GM12864 (cell line): Measurements from ENCODE around the gene SMIM24.

Experiments
- DNase-seq: peaks from one replicate; pipeline ENCODE4 v3.0.0-alpha.2; 2011; ENCODE audit warnings: low read depth
- H3K4me3 ChIP-seq: 2 replicates; pipeline ENCODE4 v1.5.1; 2011; ENCODE audit warnings: mild to moderate bottlenecking, low read depth, low read length, control low read depth
- TF ChIP-seq, protein P1 (sequence below): IDR thresholded peaks from 2 replicates; pipeline ENCODE4 v1.5.1; 2011; ENCODE audit warnings: low read depth, mild to moderate bottlenecking, moderate library complexity, low read length, control low read depth, inconsistent platforms; ENCODE audit errors: missing control alignments

Gene SMIM24

DNA sequence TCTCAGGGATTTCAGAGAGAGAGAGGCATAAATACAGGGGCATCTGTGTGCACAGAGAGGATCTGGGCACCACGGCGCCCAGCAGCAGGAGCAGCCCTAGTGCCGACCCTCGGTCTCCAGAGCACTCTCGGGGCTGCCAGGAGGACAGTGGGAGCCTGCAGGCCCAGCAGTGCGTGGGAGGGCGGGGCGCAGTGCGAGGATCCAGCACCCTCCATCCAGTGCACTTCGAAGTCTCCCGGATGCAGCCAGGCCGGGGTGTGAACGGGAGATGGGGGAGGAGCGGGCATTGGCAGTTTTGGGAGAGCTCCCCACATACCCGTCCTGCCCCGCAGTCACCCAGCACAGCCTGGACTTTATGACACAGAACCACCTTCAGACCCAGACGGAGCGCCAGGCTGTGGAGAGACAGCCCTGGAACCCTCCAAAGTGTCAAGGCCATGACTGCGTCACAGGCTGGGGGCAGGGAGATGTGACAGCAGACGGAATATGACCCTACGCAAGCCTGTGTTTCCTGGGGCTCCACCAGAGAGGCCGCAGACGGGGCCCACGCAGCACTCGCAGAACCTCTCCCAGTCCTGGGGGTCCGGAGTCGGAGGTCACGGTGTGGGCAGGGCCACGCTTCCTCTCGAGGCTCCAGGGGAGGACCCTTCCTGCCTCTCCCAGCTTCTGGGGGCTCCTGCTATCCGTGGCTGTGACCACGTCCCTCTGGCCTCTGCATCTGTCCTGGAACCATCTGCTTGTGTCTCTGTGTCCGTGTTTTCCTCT is 43.9 kb upstream of the SMIM24 start:
- no peak overlapping the region for H3K4me3 ChIP-seq
- no peak for DNase-seq
- TF ChIP-seq, protein P1, sequence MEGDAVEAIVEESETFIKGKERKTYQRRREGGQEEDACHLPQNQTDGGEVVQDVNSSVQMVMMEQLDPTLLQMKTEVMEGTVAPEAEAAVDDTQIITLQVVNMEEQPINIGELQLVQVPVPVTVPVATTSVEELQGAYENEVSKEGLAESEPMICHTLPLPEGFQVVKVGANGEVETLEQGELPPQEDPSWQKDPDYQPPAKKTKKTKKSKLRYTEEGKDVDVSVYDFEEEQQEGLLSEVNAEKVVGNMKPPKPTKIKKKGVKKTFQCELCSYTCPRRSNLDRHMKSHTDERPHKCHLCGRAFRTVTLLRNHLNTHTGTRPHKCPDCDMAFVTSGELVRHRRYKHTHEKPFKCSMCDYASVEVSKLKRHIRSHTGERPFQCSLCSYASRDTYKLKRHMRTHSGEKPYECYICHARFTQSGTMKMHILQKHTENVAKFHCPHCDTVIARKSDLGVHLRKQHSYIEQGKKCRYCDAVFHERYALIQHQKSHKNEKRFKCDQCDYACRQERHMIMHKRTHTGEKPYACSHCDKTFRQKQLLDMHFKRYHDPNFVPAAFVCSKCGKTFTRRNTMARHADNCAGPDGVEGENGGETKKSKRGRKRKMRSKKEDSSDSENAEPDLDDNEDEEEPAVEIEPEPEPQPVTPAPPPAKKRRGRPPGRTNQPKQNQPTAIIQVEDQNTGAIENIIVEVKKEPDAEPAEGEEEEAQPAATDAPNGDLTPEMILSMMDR, result no peak

DNA sequence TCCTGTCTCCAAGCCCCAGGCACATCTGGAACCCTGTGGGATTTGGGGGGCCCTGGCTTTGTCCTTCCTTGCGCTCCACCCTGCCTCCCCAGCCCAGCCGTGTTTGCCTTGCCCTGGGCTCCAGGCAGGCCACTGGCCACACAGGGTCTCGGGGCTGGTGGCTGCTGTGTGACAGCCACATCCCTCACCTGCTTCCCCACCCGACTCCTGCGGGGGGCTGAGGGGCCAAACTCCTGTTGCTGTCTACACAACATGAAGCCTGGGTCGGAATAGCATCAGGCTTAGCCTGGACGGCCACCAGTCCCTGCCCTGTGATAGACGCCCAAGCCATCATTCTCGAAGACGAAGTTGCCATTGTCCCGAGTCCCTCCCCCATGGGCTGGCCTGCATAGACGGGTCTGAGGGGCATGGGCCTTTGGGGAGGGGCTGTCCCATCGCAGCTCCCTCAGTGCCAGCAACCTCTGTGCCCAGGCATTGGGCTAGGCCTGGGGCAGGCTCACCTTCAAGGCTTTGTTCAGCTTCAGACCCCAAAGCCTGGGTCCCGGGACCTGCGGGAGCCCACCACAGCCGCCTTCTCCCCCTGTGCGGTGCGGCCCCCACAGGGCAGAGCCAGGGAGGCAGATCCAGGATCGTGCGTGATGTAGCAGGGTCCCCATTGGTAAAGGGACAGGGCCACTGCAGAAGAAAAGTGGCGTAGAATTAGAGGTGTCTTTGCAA is 43.2 kb upstream of the SMIM24 start:
- no peak for DNase-seq
- TF ChIP-seq, protein P1, result no peak
- H3K4me3 ChIP-seq, result no peak overlapping the region

DNA sequence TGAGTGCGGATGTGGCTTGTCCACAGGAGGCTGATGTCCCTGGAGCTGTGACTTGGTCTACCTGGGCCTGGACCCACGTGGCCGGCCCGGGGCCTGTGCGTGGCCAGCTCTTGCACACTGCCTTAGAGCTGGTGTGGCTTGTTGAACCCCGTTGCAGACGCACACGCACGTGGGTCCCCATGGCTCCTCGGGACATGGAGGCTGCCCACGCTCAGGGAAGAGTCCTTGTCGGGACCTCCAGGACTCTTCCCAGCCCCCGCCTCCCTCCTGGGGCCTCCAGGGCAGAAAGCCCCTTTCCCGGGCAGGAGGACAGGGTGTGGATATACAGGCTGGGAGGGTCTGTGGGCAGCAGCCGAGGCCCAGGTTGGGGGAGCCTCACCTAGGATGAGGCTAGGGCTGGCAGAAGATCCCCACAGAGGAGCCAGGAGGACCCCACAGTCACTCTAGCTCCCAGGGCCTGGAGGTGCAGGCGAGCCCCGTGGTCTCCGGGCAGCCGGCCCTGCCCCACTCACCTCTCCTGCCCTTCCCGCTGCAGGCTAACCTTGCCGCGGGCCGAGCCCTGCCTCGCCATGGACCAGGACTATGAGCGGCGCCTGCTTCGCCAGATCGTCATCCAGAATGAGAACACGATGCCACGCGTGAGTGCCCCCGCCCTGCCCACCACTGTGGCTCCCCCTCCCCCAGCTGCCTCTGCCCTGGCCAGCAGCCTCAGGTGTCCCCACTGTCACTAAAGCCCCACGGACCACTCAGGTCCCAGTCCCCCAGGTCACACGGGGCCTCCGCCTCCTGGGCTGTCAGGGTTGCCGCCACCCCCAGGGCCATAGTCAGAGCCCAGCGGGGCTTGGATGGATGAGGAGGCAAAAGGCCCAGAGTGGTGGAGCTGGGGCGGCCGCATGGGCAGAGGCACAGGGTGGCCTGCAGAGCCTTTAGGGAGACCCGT is 42.4 kb upstream of the SMIM24 start:
- TF ChIP-seq, protein P1, result no peak
- no peak for DNase-seq
- no peak overlapping the region for H3K4me3 ChIP-seq

DNA sequence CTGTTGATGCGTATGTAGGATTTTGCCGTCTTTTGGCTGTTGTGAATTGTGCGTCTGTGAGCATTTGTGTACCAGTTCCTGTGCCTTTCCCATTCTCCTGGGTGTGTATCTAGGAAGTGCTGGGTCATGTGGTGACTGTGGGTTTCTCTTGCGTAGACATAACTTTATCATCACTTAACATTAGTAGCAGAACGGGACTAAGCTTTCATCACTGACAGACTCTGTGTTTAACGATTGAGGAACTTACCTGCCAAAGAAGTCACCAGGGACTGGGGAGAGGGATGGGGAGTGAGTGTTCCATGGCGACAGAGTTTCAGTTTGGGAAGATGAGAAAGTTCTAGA is 40.8 kb upstream of the SMIM24 start:
- TF ChIP-seq, protein P1, result no peak
- DNase-seq, result no peak
- H3K4me3 ChIP-seq, result no peak overlapping the region

DNA sequence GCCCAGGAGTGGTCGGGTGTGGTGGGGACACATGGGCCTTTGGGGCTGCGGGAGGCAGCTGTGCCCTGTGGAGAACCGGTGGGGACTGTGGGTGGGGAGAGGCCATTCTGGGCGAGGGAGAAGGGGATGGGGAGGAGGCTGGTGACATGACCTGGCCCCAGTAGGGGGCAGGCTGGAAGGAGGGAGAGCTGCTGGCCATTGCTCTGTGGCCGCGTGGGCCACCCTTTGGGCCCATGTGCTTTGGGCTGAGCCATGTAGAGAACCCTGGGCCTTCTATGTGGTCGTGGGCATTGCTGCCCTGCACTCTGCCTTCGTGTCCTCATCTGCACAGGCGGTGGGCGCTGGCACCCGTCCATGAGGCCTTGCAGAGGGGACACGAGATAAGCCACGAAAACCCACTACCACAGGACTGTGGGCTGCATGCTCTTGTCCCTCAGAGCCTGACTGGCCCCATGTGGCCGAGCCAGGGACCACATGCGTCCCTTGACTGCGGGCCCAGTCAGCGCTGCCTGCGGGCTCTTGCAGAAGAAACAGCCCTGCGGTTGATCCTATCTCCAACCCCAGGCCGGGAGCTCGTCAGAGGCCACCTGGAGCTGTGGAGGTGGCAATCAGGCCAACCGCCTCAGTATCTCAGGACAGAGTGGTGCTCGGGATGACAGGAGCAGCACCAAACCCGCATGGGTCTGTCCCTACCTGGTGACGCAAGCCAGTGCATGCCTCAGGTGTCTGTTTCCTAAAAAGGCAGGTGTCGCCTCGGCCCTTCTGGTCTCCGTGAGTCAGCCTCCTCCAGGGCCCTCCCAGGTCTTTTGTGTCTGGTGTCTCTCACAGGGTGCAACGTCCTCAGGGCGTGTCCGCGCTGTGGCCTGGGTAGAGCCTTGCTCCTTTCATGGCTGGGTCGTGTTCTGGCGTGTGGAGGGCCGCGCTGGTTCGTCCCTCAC is 40.1 kb upstream of the SMIM24 start:
- DNase-seq, result no peak
- no peak overlapping the region for H3K4me3 ChIP-seq
- TF ChIP-seq, protein P1, result no peak

DNA sequence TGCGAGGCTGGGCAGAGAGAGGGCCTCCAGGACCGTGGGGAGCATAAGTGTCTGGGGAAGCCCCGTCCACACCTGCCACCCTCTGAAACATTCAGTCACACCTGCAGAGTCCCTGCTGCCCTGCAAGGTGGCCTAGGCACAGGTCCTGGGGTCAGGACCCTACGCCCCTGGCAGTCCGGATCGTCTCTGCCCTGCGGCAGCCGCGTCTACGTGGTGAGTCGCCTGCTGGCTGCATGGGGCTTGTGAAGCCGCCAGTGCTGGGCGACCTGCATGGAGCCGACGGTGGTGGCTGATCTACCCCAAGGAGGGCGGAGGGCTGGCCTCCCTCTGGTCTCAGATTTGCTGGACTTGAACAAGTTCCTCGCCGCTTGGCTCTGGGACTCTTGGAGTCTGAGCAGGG is 38.8 kb upstream of the SMIM24 start:
- H3K4me3 ChIP-seq, result no peak overlapping the region
- DNase-seq, result no peak
- TF ChIP-seq, protein P1, result no peak
